Sigmoid colon (tissue), 7 donors: Measurements from ENCODE around the gene ARHGAP45. TPM values are rescaled to one million over a fixed set of nuclear protein-coding genes. Genes with fewer than 3 reads are reported as not detected.

Source experiments
- DNase-seq: peaks from one replicate; pipeline ENCODE4 v3.0.0-alpha.2; 2019
- H3K27ac ChIP-seq, 4 donors: fragments of 200-600 bp; sonication (generic); one replicate each; pipeline ENCODE4 v1.5.1; 2016 to 2019; ENCODE audit warnings: mild to moderate bottlenecking in 1 of 4
- H3K27me3 ChIP-seq, 3 donors: fragments of 200-600 bp; sonication (generic); one replicate each; pipeline ENCODE4 v1.5.1; 2019; ENCODE audit warnings: mild to moderate bottlenecking in 1 of 3
- H3K36me3 ChIP-seq, 4 donors: fragments of 200-600 bp; sonication (generic); one replicate each; pipeline ENCODE4 v1.5.1; 2016 to 2019
- H3K4me1 ChIP-seq, 4 donors: fragments of 200-600 bp; sonication (generic); one replicate each; pipeline ENCODE4 v1.5.1; 2017 to 2019
- H3K4me3 ChIP-seq, 4 donors: fragments of 200-600 bp; sonication (generic); one replicate each; pipeline ENCODE4 v1.5.1; 2017 to 2019; ENCODE audit warnings: mild to moderate bottlenecking in 2 of 4, moderate library complexity in 1 of 4
- H3K9me3 ChIP-seq, 4 donors: fragments of 200-600 bp in 3 of 4; sonication (generic) in 3 of 4; one replicate each; pipeline versions ENCODE4 v1.5.1 to v1.6.1; 2013 to 2019
- CTCF ChIP-seq, 4 experiments: fragments of 450-650 bp in 3 of 4; fragments of 200-600 bp in 1 of 4; IDR thresholded peaks; one replicate each; pipeline ENCODE4 v1.5.1; 2016 to 2019; ENCODE audit warnings: antibody characterized with exemption in 4 of 4, mild to moderate bottlenecking in 3 of 4, moderate library complexity in 2 of 4
- EP300 ChIP-seq, 4 donors: sonication (generic); formaldehyde crosslinking; IDR thresholded peaks; one replicate each; pipeline ENCODE4 v1.6.1; 2017; ENCODE audit warnings: antibody characterized with exemption in 4 of 4
- POLR2A ChIP-seq, 2 donors: fragments of 450-650 bp; IDR thresholded peaks; one replicate each; pipeline ENCODE4 v1.6.1; 2016; ENCODE audit warnings: antibody characterized with exemption in 2 of 2, mild to moderate bottlenecking in 2 of 2, moderate library complexity in 2 of 2
- POLR2AphosphoS5 ChIP-seq, 4 donors: sonication (generic); formaldehyde crosslinking; IDR thresholded peaks; one replicate each; pipeline ENCODE4 v1.6.1; 2017; ENCODE audit warnings: antibody characterized with exemption in 4 of 4
- WGBS, 2 donors: extraction: QIAGEN DNeasy Blood & Tissue Kit; methylation state at CpG; one replicate each; pipeline ENCODE4 v1.1.7; 2013; 5-methylcytosine and 5-hydroxymethylcytosine counted together
- intact Hi-C: fragments of 100-400 bp; cut with DNase I; formaldehyde crosslinking; loops from one replicate; pipeline ENCODE4 v1.15.1; 2023
- polyA plus RNA-seq, 3 donors: library from polyadenylated mRNA; stranded (reverse); fragments of 200-250 nt; gene quantifications; one replicate each; pipeline ENCODE4 v1.2.3, GENCODE V29; 2013
- total RNA-seq, 4 donors: library from RNA; depleted of rRNA; stranded (reverse); fragments of >200 nt; gene quantifications; one replicate each; pipeline ENCODE4 v1.1.0, GENCODE V29; 2016
- donor health status: healthy with polysubstance abuse.
- donor health status: Bipolar disorder and iron deficiency.
- donor health status: healthy.

The ARHGAP45 gene
- total and polyA plus RNA-seq, 7 donors, result 12.8 to 103 (median 21.6) TPM

GRCh38 chr19:1104311-1105007, 37.5 kb downstream of the ARHGAP45 start:
- DNase-seq, result peak; percentile 89
- Histone ChIP-seq H3K9me3 (no peaks in the 10 kb centered on the region), H3K4me1 (peaks cover 0 to 46% (median 44%) of the 10 kb centered on the region in 4 donors), H3K36me3 (peaks cover 6 to 39% (median 34%) of the 10 kb centered on the region in 4 donors), H3K27ac (peak overlapping the region; percentile 98 to 100 (median 100)), H3K27me3 (no peaks in the 10 kb centered on the region), H3K4me3 (peak overlapping the region; percentile 77 to 98 (median 94))
- WGBS, 2 donors, result 1% methylated on average over 93 of the region's 93 CpGs
- intact Hi-C loops, result loop anchor here (2.0 to 10.0 kb wide), 3 partner anchors 136 to 427 kb away; partner anchors contain the start of genes ARID3A, ATP5F1D and FSTL3
- TF ChIP-seq POLR2A (IDR thresholded peaks at IDR 0.05) (no peak), POLR2AphosphoS5 (IDR thresholded peaks at IDR 0.05) (peak in 2 of 4 donors; percentile 8 to 58)

- Histone ChIP-seq H3K4me1 (peaks cover 0 to 46% (median 44%) of the 10 kb centered on the region in 4 donors), H3K9me3 (no peaks in the 10 kb centered on the region), H3K4me3 (peak overlapping the region; percentile 77 to 98 (median 94)), H3K36me3 (peaks cover 12 to 47% (median 40%) of the 10 kb centered on the region in 4 donors), H3K27me3 (no peaks in the 10 kb centered on the region), H3K27ac (peak overlapping the region; percentile 98 to 100 (median 100))
- intact Hi-C loops, result loop anchor here (2.0 to 10.0 kb wide), 2 partner anchors 136 to 180 kb away; partner anchors contain the start of genes ARID3A and ATP5F1D
- DNase-seq, result no peak
- no peak for TF ChIP-seq EP300 (IDR thresholded peaks at IDR 0.05)
- TF ChIP-seq POLR2AphosphoS5 (IDR thresholded peaks at IDR 0.05), result peak; percentile 27 to 71 (median 48)
- WGBS, 2 donors, result 32 to 38% methylated on average over 69 of the region's 69 CpGs
Observed at GRCh38 chr19:1105008-1105872, 38.3 kb downstream of the ARHGAP45 start.

- intact Hi-C loops, result loop anchor here (2.0 to 10.0 kb wide), 2 partner anchors 135 to 181 kb away; partner anchors contain the start of genes ARID3A and ATP5F1D
- peaks cover 0 to 46% (median 38%) of the 10 kb centered on the region in 4 donors for H3K4me1 ChIP-seq
- 83 to 88% methylated on average over 32 of the region's 32 CpGs for WGBS, 2 donors
- H3K27me3 ChIP-seq, result no peaks in the 10 kb centered on the region
- TF ChIP-seq EP300 (IDR thresholded peaks at IDR 0.05) (no peak), CTCF (IDR thresholded peaks at IDR 0.05) (no peak), POLR2AphosphoS5 (IDR thresholded peaks at IDR 0.05) (no peak), POLR2A (IDR thresholded peaks at IDR 0.05) (no peak)
- peaks cover 12 to 56% (median 42%) of the 10 kb centered on the region in 4 donors for H3K36me3 ChIP-seq
- H3K9me3 ChIP-seq, result no peaks in the 10 kb centered on the region
- peak overlapping the region in 1 of 4 donors; percentile 93 for H3K4me3 ChIP-seq
- DNase-seq, result no peak
- H3K27ac ChIP-seq, result peak overlapping the region; percentile 98 to 100 (median 100)
Observed at GRCh38 chr19:1105873-1106840, 39.2 kb downstream of the ARHGAP45 start.

GRCh38 chr19:1106841-1107660, 40.1 kb downstream of the ARHGAP45 start:
- WGBS, 2 donors, result 50 to 70% methylated on average over 17 of the region's 17 CpGs
- TF ChIP-seq POLR2AphosphoS5 (IDR thresholded peaks at IDR 0.05), result no peak
- no peak for TF ChIP-seq EP300 (IDR thresholded peaks at IDR 0.05)
- no peak for TF ChIP-seq CTCF (IDR thresholded peaks at IDR 0.05)
- Histone ChIP-seq H3K4me3 (no peak overlapping the region), H3K4me1 (peaks cover 0 to 44% (median 33%) of the 10 kb centered on the region in 4 donors), H3K9me3 (no peaks in the 10 kb centered on the region), H3K27me3 (no peaks in the 10 kb centered on the region), H3K27ac (peak overlapping the region in 2 of 4 donors; percentile 17 to 100), H3K36me3 (peaks cover 12 to 62% (median 43%) of the 10 kb centered on the region in 4 donors)
- no peak for DNase-seq
- intact Hi-C loops, result loop anchor here (10.0 kb wide), 1 partner anchor 182 kb away; the partner anchor contains the start of gene ARID3A
